ENCODE measurements around the gene CD276.

The CD276 gene

DNA sequence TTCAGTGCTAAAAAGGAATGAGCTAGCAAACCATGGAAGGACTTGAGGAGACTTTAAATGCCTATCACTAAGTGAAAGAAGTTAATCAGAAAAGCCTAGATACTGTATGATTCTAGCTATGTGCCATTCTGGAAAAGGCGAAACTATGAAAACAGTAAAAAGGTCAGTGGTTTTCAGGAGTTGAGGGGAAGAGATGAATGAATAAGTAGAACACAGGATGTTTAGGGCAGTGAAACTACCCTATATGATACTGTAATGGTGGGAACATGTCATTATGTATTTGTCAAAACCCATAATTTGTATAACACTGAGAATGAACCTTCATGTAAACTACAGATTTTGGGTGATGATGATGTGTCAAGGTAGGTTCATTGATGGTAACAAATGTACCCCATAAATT is 9.6 kb upstream of the CD276 start:
- H3K9ac ChIP-seq = no peak overlapping the region
- no peaks in the 10 kb centered on the region for H3K27me3 ChIP-seq (ENCODE audit: control insufficient read depth, insufficient read depth, low read length)
- H3K4me1 ChIP-seq = no peaks in the 10 kb centered on the region
- no peak overlapping the region for H3K4me3 ChIP-seq (ENCODE audit: low read depth, low read length)
- H3K9me3 ChIP-seq (ENCODE audit: control insufficient read depth, low read length) = no peaks in the 10 kb centered on the region
- TF ChIP-seq, protein P1, sequence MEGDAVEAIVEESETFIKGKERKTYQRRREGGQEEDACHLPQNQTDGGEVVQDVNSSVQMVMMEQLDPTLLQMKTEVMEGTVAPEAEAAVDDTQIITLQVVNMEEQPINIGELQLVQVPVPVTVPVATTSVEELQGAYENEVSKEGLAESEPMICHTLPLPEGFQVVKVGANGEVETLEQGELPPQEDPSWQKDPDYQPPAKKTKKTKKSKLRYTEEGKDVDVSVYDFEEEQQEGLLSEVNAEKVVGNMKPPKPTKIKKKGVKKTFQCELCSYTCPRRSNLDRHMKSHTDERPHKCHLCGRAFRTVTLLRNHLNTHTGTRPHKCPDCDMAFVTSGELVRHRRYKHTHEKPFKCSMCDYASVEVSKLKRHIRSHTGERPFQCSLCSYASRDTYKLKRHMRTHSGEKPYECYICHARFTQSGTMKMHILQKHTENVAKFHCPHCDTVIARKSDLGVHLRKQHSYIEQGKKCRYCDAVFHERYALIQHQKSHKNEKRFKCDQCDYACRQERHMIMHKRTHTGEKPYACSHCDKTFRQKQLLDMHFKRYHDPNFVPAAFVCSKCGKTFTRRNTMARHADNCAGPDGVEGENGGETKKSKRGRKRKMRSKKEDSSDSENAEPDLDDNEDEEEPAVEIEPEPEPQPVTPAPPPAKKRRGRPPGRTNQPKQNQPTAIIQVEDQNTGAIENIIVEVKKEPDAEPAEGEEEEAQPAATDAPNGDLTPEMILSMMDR (IDR thresholded peaks at IDR 0.05) = no peak
- no peak overlapping the region for H2AFZ ChIP-seq
- H3K36me3 ChIP-seq (ENCODE audit: control insufficient read depth, insufficient read depth, low read length) = no peaks in the 10 kb centered on the region
- H3K27ac ChIP-seq = no peak overlapping the region
- no peaks in the 10 kb centered on the region for H3K79me2 ChIP-seq
- H3K4me2 ChIP-seq (ENCODE audit: low read length) = no peak overlapping the region

DNA sequence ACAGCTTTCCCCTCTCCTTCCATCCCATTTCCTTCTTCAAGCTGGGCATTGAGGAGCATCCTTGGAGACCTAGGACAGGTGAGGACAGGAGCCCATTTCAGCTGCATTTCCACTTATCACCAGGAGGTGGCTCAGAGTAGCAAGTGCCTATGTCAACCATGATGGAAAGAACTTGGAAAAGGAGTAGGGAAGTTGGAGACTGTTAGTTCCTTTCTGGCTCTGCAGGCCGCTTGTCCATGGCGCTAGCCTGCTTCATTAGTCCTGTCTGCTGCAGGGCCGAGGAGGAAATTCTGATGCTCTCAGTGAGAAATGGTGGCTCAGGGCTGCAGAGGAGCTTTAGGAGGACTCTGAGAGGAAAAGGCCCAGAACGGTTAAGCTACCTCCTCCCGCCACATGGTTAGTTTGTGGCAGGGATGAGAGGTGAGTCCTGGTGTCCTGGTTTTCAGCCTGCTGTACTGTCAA is 7.0 kb upstream of the CD276 start:
- no peak overlapping the region for H3K27ac ChIP-seq
- H3K36me3 ChIP-seq (ENCODE audit: control insufficient read depth, insufficient read depth, low read length) = no peaks in the 10 kb centered on the region
- no peak overlapping the region for H3K4me2 ChIP-seq (ENCODE audit: low read length)
- H3K4me1 ChIP-seq = no peaks in the 10 kb centered on the region
- no peak overlapping the region for H3K4me3 ChIP-seq (ENCODE audit: low read depth, low read length)
- no peak overlapping the region for H3K9ac ChIP-seq
- H3K79me2 ChIP-seq = no peaks in the 10 kb centered on the region
- no peak overlapping the region for H2AFZ ChIP-seq
- no peaks in the 10 kb centered on the region for H3K27me3 ChIP-seq (ENCODE audit: control insufficient read depth, insufficient read depth, low read length)
- H3K9me3 ChIP-seq (ENCODE audit: control insufficient read depth, low read length) = no peaks in the 10 kb centered on the region
- TF ChIP-seq, protein P1 (IDR thresholded peaks at IDR 0.05) = peak; percentile 81

DNA sequence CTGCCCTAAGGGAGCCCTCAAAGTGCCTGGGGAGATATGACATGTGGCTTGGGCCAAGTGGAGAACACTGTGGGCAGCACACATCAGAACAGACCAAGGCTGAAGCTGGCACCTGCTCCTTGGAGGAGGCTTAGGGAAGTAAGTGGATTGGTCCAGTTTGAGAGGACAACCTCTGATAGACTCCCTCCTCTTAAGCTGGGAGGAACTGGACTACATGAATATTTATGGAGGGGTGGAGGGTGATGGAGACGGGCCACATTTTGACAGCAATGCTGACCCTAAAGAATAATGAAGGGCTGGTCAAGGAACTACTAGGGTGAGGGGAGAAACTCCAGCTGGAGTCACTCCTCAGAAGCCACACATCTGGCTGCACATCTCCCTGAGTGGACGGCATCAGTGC is 6.5 kb upstream of the CD276 start:
- Histone ChIP-seq H3K27me3 (ENCODE audit: control insufficient read depth, insufficient read depth, low read length) (no peaks in the 10 kb centered on the region), H3K79me2 (no peaks in the 10 kb centered on the region), H2AFZ (no peak overlapping the region), H3K9ac (no peak overlapping the region), H3K4me2 (ENCODE audit: low read length) (no peak overlapping the region), H3K9me3 (ENCODE audit: control insufficient read depth, low read length) (no peaks in the 10 kb centered on the region), H3K4me3 (ENCODE audit: low read depth, low read length) (no peak overlapping the region), H3K4me1 (no peaks in the 10 kb centered on the region), H3K36me3 (ENCODE audit: control insufficient read depth, insufficient read depth, low read length) (no peaks in the 10 kb centered on the region), H3K27ac (no peak overlapping the region)
- TF ChIP-seq, protein P1 (IDR thresholded peaks at IDR 0.05) = no peak

DNA sequence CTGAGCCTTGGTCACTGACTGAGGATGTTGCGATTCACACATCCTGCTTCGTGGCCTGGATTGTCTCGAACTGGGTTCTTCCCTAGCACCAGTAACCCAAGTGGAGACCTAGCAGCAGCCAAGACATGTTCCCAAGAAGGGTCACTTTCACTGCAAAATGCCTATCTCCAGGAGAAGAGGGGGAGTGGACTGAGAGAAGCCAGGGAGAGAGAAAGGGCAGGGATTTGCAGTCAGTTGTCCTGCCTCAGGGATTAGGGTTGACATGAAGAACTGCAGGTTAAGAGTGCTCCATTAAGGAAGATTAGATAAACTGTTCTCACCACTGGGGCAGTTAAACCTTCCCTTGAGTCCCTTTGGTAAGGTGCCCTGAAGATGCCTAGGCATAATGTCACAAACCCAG is 5.7 kb upstream of the CD276 start:
- H3K27me3 ChIP-seq (ENCODE audit: control insufficient read depth, insufficient read depth, low read length) = no peaks in the 10 kb centered on the region
- no peak overlapping the region for H3K4me3 ChIP-seq (ENCODE audit: low read depth, low read length)
- no peak overlapping the region for H3K27ac ChIP-seq
- H3K9me3 ChIP-seq (ENCODE audit: control insufficient read depth, low read length) = no peaks in the 10 kb centered on the region
- no peak overlapping the region for H2AFZ ChIP-seq
- no peaks in the 10 kb centered on the region for H3K36me3 ChIP-seq (ENCODE audit: control insufficient read depth, insufficient read depth, low read length)
- no peak overlapping the region for H3K4me2 ChIP-seq (ENCODE audit: low read length)
- H3K4me1 ChIP-seq = no peaks in the 10 kb centered on the region
- H3K79me2 ChIP-seq = no peaks in the 10 kb centered on the region
- no peak overlapping the region for H3K9ac ChIP-seq
- TF ChIP-seq, protein P1 (IDR thresholded peaks at IDR 0.05) = no peak

DNA sequence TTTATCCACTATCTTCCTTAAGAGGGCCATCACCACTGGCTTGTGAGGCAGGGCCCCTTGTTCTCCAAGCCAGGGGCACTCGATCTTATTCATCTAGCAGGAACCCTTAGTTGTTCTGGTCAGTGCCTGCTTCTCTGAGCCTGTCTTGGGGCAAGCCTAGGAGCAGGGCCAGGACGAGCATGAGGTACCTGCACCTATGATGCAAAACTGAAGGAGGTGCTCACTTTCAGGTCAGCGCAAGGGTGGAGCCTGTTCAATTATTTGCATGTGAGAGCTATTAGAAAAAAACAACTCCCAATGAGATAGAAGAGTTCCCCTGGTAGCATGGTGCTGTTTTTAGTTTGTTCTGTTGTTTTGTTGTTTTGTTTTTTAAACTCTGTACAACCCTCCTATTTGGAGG is 5.0 kb upstream of the CD276 start:
- no peaks in the 10 kb centered on the region for H3K9me3 ChIP-seq (ENCODE audit: control insufficient read depth, low read length)
- TF ChIP-seq, protein P1 (IDR thresholded peaks at IDR 0.05) = no peak
- no peaks in the 10 kb centered on the region for H3K36me3 ChIP-seq (ENCODE audit: control insufficient read depth, insufficient read depth, low read length)
- H3K4me3 ChIP-seq (ENCODE audit: low read depth, low read length) = no peak overlapping the region
- no peak overlapping the region for H3K27ac ChIP-seq
- no peaks in the 10 kb centered on the region for H3K4me1 ChIP-seq
- H2AFZ ChIP-seq = no peak overlapping the region
- no peaks in the 10 kb centered on the region for H3K79me2 ChIP-seq
- no peak overlapping the region for H3K9ac ChIP-seq
- H3K27me3 ChIP-seq (ENCODE audit: control insufficient read depth, insufficient read depth, low read length) = no peaks in the 10 kb centered on the region
- H3K4me2 ChIP-seq (ENCODE audit: low read length) = no peak overlapping the region

All from parathyroid adenoma (tissue), 2 donors.